HPDE6-E6E7 (cell line): Measurements from ENCODE around the gene AQR.

Source experiments
- DNase-seq: peaks from one replicate; pipeline ENCODE4 v3.0.0; 2011; ENCODE audit warnings: missing footprints; ENCODE audit errors: extremely low spot score

The AQR gene

DNA sequence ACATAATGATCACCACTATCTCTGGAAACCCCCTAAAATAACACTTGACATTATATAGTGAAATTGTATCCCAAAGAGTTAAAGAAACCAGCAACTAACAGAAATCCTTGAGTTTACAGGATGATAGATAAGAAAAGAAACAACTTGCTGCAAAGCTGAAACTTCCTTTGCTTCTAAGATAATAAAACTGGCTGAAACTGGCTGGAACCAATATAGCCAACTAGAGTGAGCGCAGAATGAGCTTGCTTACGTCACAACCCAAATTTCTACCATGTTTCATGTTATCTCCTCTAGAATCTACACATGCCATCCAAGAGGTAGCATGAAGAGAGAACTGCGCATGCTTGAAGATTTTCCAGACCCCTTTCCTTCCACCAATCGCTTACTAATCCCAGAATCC is 90.4 kb downstream of the AQR start:
- no peak for DNase-seq

DNA sequence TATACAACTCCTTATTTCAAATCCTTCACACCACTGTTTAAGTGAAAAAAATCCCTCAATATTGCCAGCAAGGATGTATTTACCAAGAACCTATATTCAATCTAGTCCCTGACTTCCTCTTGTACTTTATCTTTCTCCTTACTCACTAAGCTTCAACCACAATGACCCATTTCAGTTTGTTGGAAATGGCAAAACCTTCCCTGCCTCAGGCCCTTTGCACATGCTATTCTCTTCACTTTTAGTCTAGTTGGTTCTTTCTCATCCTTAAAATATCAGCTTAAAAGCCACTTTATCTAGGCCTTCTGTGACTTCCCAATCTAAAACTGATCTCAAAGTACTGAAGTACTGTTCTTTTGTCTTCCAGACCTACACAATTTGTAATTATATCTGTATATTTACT is 92.9 kb downstream of the AQR start:
- no peak for DNase-seq

DNA sequence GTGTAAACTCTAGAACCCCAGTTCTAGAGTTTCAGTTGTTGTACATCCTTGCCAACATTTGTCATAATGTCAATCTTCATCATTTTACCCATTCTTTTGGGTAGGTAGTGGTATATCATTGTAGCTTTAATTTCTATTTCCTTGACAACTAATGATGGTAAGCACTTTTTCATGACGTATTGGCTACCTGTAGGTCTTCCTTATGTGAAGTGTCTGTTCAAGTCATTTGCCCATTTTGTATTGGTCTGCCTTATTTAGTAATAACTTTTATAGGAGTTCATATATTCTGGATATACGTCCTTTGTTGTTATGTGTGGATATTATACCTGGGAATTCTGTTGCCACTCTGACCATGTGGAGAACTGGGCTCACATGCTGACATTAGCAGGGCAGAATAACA is 100.4 kb downstream of the AQR start:
- DNase-seq = no peak

DNA sequence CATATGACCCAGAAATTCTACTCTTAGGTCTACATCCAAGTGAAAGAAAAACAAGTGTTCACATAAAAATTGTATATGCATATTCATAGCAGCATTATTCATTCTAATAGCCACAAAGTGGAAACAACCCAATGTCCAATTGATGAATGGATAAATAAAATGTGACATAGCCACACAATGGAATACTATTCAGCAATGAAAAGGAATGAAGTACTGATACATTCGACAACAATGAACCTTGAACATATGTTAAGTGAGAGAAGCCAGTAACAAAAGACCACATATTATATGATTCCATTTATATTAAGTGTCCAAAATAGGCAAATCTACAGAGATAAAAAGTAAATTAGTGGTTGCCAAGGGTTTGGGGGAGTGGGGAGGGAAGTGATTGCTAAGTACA is 104.0 kb downstream of the AQR start:
- DNase-seq = no peak

DNA sequence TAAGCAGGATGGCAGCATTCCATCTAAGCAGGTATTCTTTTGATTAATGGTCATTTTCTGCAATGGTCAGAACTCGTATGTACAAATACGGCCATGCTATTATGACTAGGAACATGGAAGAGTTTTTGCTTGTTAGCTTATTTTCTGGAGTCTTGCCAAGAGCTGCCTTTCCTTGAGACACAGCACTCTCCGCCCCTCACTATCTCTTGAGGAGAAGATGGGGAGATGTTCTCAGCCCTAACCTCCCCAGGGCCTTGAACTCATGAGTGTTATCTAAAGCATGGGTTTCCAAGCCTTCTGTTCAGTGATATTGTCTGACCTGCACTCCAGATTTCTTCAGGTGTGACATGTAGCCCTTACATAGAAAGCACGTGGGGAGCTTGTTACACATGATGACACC is 108.3 kb downstream of the AQR start:
- no peak for DNase-seq

DNA sequence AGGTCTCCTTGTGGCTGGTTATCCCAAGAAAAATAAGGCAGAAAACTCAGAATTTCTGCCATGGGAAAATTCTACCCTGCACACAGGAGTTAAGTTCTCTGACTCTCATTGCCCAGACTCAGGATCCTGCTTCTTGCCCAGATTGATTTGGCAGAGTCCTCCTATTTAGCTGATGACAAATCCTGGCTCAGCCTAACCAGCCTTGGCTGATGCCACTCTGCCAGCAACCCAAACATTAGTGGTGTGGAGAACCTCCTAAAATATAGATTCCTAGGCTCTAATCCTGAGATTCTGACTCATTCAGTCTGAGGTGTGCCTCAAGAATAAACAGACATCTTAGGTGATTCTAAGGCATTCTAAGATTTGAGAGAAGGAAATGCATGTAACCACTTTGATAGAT is 113.6 kb downstream of the AQR start:
- no peak for DNase-seq

DNA sequence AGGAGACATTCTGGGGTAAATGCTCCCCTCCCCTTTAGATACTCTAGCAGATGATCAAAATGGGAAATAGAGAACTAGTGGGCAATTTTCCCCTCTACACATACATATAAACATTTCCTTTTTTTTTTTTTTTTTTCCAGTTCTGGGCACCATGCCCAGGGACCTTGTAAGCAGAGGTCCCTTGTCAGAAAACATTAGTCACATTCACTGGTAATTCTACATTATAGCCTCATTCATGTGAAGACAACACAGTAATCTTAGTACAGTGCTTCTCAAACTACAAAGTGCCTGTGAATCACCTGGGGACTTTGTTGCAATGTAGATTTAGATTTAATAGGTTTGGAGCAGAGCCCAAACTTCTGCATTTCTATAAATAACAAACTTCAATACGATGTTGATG is 114.1 kb downstream of the AQR start:
- no peak for DNase-seq

DNA sequence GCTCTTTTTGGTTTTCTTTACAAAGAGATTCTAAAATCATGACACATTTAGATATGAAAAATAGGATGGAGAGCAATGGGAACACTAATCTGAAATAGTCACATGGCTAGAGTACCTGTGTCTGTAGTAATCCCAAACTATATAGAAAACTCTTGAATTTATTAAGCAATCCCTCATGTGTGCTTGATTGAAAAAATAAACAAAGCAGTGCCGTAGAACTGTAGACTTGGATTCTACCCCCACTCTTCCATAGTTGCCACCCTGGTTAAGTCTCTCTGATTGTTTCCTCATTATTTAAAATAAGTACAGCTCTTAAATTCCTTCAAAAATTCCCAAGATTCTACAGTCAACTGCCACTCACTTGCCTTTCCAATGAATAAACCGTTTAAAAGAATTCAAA is 115.3 kb downstream of the AQR start:
- DNase-seq = no peak

DNA sequence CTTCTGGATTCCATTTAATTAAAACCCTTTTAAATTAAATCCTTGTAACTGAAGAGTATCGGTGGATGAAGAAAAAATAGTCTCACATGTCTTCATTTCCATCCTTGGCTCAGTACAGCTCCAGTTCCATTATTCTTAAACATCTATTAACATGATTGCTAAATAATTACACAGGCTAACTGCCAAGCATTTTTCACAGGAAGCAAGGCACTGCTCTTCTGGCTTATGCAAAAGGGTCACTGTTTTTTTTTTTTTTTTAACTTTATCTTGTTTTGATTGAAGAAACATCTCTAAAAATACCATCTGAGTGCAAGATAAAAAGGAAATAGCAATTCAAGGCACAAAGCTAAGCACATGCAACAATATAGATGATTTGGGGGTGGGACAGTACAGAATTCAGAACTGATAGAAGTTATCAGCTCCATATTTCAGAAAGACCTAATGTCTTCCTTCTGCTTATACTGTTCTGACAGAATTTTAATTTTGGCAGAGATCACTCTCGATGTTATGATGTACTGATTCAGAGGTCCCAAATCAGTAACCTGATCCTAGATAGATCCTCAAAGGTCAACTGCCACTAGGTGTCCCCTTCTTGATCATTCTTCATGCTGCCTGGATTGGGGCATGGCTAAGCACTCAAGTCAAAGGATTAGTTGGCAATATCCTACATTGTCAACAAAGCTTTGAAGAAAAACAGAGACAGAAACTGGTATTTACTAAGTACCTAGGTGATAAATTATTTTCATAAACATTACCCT is 116.4 kb downstream of the AQR start:
- DNase-seq = no peak

DNA sequence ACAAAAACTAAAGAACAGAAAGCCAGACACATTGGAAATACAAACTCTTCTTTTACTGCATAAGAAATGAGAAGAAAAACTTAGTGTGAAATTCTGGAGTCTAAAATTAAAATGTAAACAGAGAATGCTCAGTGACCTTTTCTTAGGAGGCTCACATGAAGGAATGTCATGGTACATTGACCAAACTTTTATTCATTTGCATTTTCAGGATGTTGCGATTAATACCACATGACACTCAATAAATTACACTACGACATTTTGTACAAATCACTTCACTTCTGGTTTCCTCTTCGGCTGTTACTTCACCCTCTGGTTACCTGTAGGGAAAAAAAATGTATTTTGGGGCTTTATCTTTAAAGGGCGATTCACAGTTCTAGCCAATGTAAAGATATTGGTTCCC is 117.8 kb downstream of the AQR start:
- DNase-seq = no peak

DNA sequence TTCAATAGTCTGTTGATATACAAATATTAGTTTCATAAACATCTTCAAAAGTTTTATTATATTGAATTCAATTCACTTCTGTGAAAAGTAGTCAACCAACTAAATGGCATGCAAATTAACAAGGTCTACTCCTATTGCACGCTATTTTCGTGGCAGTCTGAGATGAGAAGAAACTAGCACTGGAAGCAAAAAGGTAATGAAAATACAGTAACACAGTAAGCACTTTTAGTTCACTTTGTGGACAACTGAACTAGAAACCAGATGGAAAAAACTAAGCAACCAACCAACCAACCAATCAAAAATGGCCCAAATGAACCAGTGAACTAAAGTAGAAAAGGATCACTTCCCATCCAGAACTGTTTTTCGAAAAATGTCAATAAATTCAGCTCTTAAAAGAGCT is 118.5 kb downstream of the AQR start:
- DNase-seq = no peak

DNA sequence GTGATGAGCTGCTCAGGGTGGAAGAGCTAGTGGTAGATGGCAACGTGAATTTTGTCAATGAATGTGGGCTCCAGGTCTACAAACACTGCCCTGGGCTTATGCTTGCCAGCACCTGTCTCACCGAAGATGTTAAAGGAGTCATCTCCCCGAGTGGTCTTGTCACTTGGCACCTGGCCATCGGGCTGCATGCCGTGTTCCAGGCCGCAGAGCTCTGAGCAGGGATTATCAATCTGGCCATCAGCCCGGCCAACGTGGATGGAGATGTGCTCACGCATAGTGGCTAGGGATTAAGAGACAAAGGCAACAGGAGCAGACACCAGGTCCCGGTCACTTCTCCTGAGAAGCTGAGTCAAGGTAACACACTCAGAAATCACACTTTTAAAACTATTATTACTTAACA is 119.4 kb downstream of the AQR start:
- no peak for DNase-seq

DNA sequence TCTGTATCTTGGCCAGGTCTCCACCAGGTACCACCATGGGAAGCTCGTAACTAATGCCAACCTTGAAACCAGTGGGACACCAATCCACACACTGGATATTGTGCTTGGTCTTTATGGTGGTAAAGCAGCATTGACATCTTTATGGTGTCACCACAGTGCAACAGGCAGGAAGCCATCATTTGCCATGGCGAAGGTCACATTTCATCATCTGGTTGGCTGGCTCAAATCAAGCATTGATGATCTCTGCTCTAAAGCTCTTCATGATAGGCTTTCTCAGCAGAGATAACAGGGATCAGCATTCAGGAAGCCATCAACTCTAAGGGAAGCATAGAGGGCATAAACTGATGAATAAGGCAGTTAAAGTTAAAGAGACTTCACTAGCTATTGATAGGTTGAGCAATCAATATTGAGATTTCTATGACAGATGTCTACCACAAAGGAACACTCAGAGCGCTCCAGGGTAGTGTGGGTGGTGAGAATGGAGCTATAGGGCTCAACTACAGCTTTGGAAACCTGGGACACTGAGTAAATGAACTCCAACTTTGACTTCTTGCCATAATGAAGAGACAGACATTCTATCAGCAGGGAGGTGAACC is 120.1 kb downstream of the AQR start:
- no peak for DNase-seq

DNA sequence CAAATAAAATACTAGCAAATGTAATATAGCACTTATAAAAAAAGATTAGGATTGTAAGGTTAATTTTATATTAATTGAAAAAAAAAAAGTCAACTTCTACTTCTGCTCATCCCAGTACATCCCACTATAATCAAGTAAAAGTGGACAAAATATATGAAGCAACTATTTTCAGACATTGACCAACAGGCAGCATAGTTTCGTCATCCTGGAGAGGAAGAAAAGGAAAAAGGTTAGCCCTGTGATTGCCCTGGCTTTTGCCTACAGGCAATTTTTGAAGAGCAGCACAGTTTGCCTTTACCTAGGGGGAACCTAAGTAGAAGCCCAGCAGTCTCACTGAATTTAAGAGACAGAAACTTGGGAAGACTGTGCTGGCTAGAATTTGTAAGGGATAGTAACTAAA is 121.9 kb downstream of the AQR start:
- no peak for DNase-seq

DNA sequence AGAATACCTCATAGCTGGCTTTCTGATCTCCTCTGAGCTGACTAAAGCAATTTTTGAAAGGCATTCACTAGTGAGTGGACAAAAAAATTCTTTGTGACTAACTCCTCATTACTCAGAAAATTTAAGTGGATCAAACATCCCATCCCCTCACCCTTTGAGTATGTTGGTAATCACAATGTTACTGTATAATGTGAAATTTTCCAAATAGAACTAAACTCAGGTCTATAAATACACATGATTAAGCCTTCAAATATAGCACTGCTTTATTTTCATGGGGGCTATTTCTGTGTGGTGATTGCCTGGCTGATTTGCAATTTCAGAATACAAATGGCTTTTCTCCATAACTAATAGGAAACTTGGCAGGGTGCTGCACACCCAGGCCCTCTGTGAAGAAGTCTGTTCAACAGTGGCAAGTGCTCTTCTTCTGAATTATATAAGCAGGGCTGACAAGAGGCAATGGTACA is 128.2 kb downstream of the AQR start:
- no peak for DNase-seq

DNA sequence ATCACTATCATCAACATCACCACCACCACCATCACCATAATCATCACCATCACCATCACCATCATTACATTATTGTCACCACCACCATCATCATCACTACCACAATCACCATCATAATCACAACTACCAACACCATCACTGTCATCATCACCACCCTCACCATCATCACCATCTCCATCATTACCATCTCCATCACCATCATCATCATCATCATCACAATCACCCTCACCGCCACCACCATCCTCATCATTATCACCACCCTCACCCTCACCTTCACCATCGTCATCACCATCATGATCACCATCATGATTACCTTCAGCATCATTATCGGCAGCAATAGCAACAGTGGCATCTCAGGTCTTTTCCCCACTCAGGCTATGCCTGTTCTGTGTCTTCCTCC is 131.3 kb downstream of the AQR start:
- DNase-seq = no peak

DNA sequence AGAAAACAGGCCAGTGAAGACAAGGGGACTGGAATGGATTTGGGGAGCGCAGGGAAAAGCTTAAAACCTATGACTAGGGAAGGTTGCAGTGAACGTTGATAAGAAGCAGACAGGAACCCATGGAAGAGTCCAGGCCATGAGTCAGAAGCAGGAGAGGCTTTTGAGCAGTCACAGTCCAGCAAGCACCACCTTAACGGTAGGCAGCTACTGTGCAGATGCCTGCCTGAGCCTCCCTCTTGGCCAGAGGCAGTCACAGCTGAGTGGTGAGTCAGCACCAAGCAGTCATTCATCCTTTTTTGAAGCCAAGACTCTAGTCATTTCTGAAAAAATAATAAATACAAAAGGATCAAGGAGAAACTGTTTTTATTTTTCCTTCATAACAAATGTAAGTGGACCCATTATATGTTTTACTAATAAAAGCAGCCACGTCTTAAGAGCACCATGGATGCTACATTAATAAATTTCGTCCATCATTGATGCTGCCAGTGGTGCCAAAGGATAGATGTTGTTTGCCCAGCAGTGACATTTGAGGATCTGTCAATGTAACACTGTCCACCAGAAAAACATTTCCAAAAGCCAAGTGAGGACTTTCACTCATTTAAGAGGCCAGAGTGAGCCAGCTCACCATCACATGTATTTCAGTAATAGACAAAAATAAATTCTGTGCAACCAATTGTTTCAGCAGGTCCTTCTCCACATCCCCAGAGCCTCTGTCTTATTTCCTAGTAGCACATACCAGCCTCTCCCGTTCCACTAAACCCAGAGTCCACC is 132.1 kb downstream of the AQR start:
- DNase-seq = peak; percentile 67

DNA sequence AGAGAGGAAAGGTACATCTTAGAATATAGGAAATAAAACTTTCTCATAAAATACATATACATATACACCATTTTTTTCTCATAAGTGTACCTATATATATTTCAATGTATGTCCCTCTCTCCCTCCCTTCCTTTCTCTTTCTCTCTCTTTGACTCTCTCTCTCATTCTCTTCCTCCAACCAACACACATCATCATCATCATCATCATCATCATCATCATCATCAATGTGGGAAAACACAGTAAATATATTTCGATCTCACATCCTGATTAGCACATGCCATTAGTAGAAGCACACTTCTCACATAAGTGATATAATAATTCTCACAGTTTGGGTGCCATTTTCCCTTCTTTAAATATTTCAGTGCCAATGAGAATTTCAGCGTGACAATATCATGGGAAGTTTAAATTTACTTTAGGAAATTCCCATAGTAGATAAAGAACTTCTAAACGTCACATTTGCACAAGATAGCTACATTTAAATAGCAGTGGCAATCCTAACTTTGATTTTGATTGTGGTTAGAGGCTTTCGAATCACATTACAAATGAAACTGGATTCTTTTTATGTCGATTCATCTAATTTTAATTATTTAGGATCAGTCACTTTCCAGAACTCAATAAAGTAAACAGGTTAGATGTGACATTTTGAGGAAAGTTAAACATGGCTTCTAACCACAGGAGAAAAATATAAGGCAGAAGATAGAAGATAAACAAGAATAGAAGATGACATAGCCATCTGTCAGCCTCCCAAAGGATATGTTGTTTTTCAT is 141.2 kb downstream of the AQR start:
- DNase-seq = no peak

DNA sequence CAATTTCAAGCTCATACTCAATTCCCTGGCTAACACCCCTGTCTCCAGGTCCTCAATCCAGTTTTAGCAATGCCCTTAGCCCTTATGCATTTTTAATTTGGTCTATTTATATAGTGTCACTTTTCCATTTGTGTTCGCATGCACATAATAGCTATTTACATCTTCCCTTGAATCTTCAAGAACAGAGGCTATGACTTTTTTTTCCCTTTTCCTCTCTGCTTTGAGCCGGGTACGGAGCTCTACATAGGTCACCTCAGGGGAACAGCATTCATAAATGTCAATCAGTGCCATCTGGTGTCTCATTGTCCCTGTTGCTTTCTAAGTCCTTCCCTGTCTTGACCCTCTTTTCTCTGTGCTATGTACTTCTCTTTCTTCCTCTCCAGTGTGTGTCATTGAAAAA is 147.7 kb downstream of the AQR start:
- DNase-seq = no peak

DNA sequence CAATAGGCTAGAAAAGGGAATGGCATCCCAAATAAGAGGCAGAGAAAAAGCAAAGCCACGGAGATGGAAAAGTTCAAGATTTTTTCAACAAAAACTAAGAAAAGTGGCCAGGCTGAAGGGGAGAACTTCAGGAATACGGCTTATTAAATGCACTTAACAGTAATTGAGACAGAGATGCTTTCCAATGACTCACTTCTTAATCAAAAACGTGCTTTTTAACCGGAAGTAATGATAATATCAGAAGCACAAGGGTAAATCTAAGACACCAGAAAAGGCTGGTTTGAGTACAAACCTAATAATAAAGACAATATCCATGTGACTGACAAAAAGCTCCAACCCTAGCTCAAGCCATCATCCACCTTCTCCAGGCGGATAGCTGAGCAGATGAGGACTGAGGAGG is 149.4 kb downstream of the AQR start:
- DNase-seq = no peak

DNA sequence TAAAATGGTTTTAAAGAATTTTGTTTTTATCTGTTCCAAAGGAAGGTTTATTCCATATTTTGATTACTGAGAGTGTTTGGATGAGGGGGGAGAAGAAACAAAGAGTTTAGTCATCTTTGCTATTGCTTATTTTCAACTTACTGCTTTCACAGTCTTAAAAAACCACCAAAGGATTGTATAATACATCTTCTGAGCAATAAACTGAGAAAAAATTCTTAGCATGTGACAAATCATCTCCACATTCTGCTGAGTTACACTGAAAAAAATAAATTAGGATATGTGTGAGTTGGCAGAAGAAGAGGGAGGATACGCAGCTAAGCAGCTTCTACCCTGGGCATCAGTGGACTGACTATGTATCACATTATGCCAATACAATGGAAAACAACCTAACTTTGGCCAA is 151.0 kb downstream of the AQR start:
- no peak for DNase-seq

DNA sequence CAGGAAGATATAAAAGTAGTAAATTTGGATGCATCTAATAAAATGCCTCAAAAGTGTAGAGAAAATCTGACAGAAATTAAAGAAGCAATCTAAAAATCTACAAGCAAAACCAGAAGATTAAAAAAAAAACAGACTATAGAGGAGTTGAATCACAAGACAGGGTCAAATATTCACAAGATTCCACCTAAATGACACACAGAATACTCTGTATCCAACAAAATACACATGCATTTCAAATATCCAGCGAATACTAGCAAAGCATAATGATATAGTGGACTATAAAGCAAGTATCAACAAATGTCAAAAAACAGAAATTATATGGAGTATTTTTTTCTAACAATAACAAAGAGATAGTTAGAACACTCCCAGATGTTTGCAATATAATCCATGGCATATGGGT is 153.7 kb downstream of the AQR start:
- no peak for DNase-seq
